Measurements from ENCODE around the gene FNTB.

DNA sequence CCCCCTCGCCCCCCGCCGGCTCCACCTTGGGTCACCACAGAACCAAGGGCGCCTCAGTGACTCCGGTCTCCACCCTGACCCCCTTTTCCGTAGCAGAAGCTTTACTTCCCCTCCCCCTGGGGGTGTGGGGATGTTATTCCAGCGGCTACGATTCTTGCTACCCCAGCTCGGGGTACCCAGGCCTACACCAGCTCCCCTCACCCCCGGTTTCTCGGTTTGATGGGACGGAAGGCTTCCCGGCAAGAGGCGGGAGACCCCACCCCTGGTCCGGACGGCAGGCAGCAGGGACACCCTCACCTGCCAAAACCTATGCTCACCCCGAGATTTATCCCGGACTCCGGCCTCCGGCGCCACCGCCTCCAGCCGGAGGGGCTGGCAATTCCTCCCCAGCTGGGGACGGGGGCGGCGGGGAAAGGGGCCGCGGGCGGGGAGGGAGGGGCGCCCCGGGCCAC is 15.2 kb upstream of the FNTB start:
- TF ChIP-seq, protein P1, sequence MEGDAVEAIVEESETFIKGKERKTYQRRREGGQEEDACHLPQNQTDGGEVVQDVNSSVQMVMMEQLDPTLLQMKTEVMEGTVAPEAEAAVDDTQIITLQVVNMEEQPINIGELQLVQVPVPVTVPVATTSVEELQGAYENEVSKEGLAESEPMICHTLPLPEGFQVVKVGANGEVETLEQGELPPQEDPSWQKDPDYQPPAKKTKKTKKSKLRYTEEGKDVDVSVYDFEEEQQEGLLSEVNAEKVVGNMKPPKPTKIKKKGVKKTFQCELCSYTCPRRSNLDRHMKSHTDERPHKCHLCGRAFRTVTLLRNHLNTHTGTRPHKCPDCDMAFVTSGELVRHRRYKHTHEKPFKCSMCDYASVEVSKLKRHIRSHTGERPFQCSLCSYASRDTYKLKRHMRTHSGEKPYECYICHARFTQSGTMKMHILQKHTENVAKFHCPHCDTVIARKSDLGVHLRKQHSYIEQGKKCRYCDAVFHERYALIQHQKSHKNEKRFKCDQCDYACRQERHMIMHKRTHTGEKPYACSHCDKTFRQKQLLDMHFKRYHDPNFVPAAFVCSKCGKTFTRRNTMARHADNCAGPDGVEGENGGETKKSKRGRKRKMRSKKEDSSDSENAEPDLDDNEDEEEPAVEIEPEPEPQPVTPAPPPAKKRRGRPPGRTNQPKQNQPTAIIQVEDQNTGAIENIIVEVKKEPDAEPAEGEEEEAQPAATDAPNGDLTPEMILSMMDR (IDR thresholded peaks at IDR 0.05): no peak
- no peak for TF ChIP-seq POLR2A (IDR thresholded peaks at IDR 0.05)
